HepG2 (cell line): ENCODE measurements around the gene GTF2F2. TPM values are rescaled to one million over a fixed set of nuclear protein-coding genes. Genes with fewer than 3 reads are reported as not detected.

Source experiments
- ATAC-seq: fragments of 200-7000 bp; cut with Tn5 transposase; 3 replicates; pipeline ENCODE4 v1.9.1; 2020; ENCODE audit warnings: mild to moderate bottlenecking, moderate library complexity
- BruUV-seq: library from RNA; stranded (reverse); fragments of 400-500 nt; replicated peaks from 2 replicates; lab custom pipeline; 2021; lab: Mats Ljungman, UMichigan
- CTCF ChIA-PET: fragments of 300-600 bp; formaldehyde crosslinking; extraction: SDS; loops from one replicate; lab custom pipeline; 2021; ENCODE audit warnings: low total read pairs, inconsistent platforms, low intra/inter-chr PET ratio; lab: Yijun Ruan, JAX
- POLR2A ChIA-PET: fragments of 350-600 bp; sonication (Branson Sonifier 250); formaldehyde crosslinking; loops from one replicate; lab custom pipeline; 2020; ENCODE audit warnings: antibody characterized with exemption, inconsistent platforms; lab: Yijun Ruan, JAX
- DNase-seq: peaks from one replicate; pipeline ENCODE4 v3.0.0-alpha.2; 2015; ENCODE audit warnings: low spot score
- FAIRE-seq: peaks from 3 replicates; lab custom pipeline; 2011; peaks lifted over from hg19 to GRCh38; lab: Jason Lieb, UNC
- H2AFZ ChIP-seq: one replicate; pipeline ENCODE4 v1.6.1; 2011; ENCODE audit warnings: low read length, inconsistent platforms
- H3K27ac ChIP-seq: fragments of 300-600 bp; 3 replicates; pipeline ENCODE4 v1.8.0; 2011; ENCODE audit warnings: mixed run types, mild to moderate bottlenecking, mixed read lengths, low read length, inconsistent platforms; ENCODE audit not compliant: insufficient read depth; ENCODE audit errors: extremely low read length
- H3K27me3 ChIP-seq, 2 experiments: fragments of 200-600 bp in 1 of 2; 2 replicates in 1 of 2; 3 replicates in 1 of 2; pipeline versions ENCODE4 v1.6.0 to v1.8.0; 2011; ENCODE audit warnings: low read length in 2 of 2, mild to moderate bottlenecking in 2 of 2, moderate library complexity in 2 of 2, inconsistent platforms in 1 of 2; ENCODE audit not compliant: insufficient read depth in 2 of 2, control insufficient read depth in 1 of 2
- H3K36me3 ChIP-seq, 2 experiments: fragments of 200-600 bp in 1 of 2; replicated peaks in 1 of 2; 2 replicates in 1 of 2; 3 replicates in 1 of 2; pipeline versions ENCODE4 v1.5.1 to v1.8.0; 2011; ENCODE audit warnings: low read length in 2 of 2, inconsistent platforms in 1 of 2; ENCODE audit not compliant: insufficient read depth in 2 of 2, control insufficient read depth in 1 of 2
- H3K4me1 ChIP-seq: 2 replicates; pipeline ENCODE4 v1.5.1; 2012; ENCODE audit warnings: low read length, inconsistent platforms; ENCODE audit not compliant: insufficient read depth
- H3K4me2 ChIP-seq: 2 replicates; pipeline ENCODE4 v1.6.0; 2011; ENCODE audit warnings: low read depth, low read length, inconsistent platforms
- H3K4me3 ChIP-seq, 3 experiments: fragments of 200-600 bp in 1 of 3; sonication (generic), shearing (Covaris generic) in 1 of 3; replicated peaks in 1 of 3; 2 replicates each; pipeline ENCODE4 v1.5.1; 2011 to 2016; ENCODE audit warnings: low read length in 3 of 3, inconsistent platforms in 2 of 3, low read depth in 2 of 3, mild to moderate bottlenecking in 2 of 3, control low read depth in 1 of 3, mixed read lengths in 1 of 3; ENCODE audit not compliant: insufficient read depth in 1 of 3
- H3K79me2 ChIP-seq: one replicate; pipeline ENCODE4 v1.6.1; 2011; ENCODE audit warnings: low read length, inconsistent platforms; ENCODE audit not compliant: insufficient read depth
- H3K9ac ChIP-seq: 2 replicates; pipeline ENCODE4 v1.6.0; 2011; ENCODE audit warnings: mild to moderate bottlenecking, low read depth, low read length, inconsistent platforms; ENCODE audit not compliant: insufficient read depth
- H3K9me3 ChIP-seq: 2 replicates; pipeline ENCODE4 v1.5.1; 2012; ENCODE audit warnings: mild to moderate bottlenecking, low read length
- H4K20me1 ChIP-seq: 2 replicates; pipeline ENCODE4 v1.6.0; 2011; ENCODE audit warnings: inconsistent platforms, mild to moderate bottlenecking, low read length, moderate library complexity; ENCODE audit not compliant: insufficient read depth
- ATM ChIP-seq: fragments of 450-650 bp; IDR thresholded peaks from 2 replicates; pipeline ENCODE4 v1.7.1; 2017; ENCODE audit warnings: mild to moderate bottlenecking, borderline replicate concordance
- ETV6 ChIP-seq: sonication (generic); formaldehyde crosslinking; conservative IDR thresholded peaks from 2 replicates; pipeline ENCODE4 v1.4.0; 2020; ENCODE audit warnings: missing genetic modification reagents
- IKZF1 ChIP-seq: fragments of 450-650 bp; IDR thresholded peaks from 2 replicates; pipeline ENCODE4 v1.7.1; 2016
- NFE2L1 ChIP-seq: sonication (generic); formaldehyde crosslinking; IDR thresholded peaks from 2 replicates; pipeline ENCODE4 v1.4.0; 2020; ENCODE audit warnings: missing genetic modification reagents, mild to moderate bottlenecking, borderline replicate concordance
- PLSCR1 ChIP-seq: sonication (generic); formaldehyde crosslinking; IDR thresholded peaks from 2 replicates; pipeline ENCODE4 v1.5.0; 2020; ENCODE audit warnings: missing genetic modification reagents, mild to moderate bottlenecking, borderline replicate concordance
- RARA ChIP-seq: IDR thresholded peaks from 2 replicates; pipeline ENCODE4 v1.6.1; 2016; ENCODE audit warnings: missing genetic modification reagents, missing compliant biosample characterization
- SALL2 ChIP-seq: sonication (generic); formaldehyde crosslinking; IDR thresholded peaks from 2 replicates; pipeline ENCODE4 v1.8.1; 2023; ENCODE audit warnings: mild to moderate bottlenecking, missing genetic modification reagents, inconsistent platforms
- SRF ChIP-seq: IDR thresholded peaks from 2 replicates; pipeline ENCODE4 v1.6.1; 2011; ENCODE audit warnings: mild to moderate bottlenecking, low read depth, low read length, moderate library complexity
- ZBTB37 ChIP-seq: sonication (generic); formaldehyde crosslinking; IDR thresholded peaks from 2 replicates; pipeline ENCODE4 v1.4.0; 2020; ENCODE audit warnings: mild to moderate bottlenecking, missing genetic modification reagents
- ZEB1 ChIP-seq: IDR thresholded peaks from 2 replicates; pipeline ENCODE4 v1.6.1; 2012; ENCODE audit warnings: mild to moderate bottlenecking, low read depth, inconsistent platforms; ENCODE audit not compliant: insufficient replicate concordance
- ZKSCAN8 ChIP-seq: IDR thresholded peaks from 2 replicates; pipeline ENCODE4 v1.6.1; 2016; ENCODE audit warnings: borderline replicate concordance, missing genetic modification reagents, missing compliant biosample characterization
- ZNF3 ChIP-seq: IDR thresholded peaks from 2 replicates; pipeline ENCODE4 v1.7.0; 2017; ENCODE audit warnings: inconsistent platforms
- WGBS: methylation state at CpG from one replicate; pipeline ENCODE4 v1.1.6; 2017; ENCODE audit warnings: low lambda C conversion rate; 5-methylcytosine and 5-hydroxymethylcytosine counted together
- in situ Hi-C: cut with HindIII; loops from 2 replicates; pipeline ENCODE4 v1.10.0; 2017; ENCODE audit warnings: low pct_unique_long_range_greater_than_20kb; ENCODE audit not compliant: extremely low pct_ligation_motif_present
- intact Hi-C: fragments of 100-400 bp; cut with micrococcal nuclease; formaldehyde crosslinking; loops from one replicate; pipeline ENCODE4 v1.10.0; 2022; ENCODE audit not compliant: unreplicated experiment
- polyA plus RNA-seq, 8 experiments: library from polyadenylated mRNA; depleted of rRNA in 3 of 8; stranded (reverse) in 7 of 8; unstranded in 1 of 8; fragments of >200 nt; fragmentation: Illumina TruSeq in 4 of 8; extraction: Trizol in 4 of 8; gene quantifications; 2 replicates each; pipeline versions ENCODE4 v1.2.1 to v1.2.3, GENCODE V29; 2011 to 2016; ENCODE audit warnings: low read depth in 4 of 8, missing spikeins in 1 of 8, mixed read lengths in 1 of 8; ENCODE audit not compliant: insufficient read depth in 1 of 8
- total RNA-seq, 5 experiments: library from RNA; depleted of rRNA; stranded (reverse); fragments of >200 nt; fragmentation: Illumina TruSeq; extraction: Trizol; gene quantifications; 2 replicates each; pipeline ENCODE4 v1.2.3, GENCODE V29; 2016; ENCODE audit warnings: low read depth in 1 of 5
- TF ChIP-seq, protein P1 (sequence below): sonication (generic); formaldehyde crosslinking; conservative IDR thresholded peaks from 2 replicates; pipeline ENCODE4 v1.4.0; 2020; ENCODE audit warnings: mild to moderate bottlenecking, missing genetic modification reagents, moderate library complexity
- TF ChIP-seq, protein P2 (sequence below): sonication (generic); formaldehyde crosslinking; IDR thresholded peaks from 2 replicates; pipeline ENCODE4 v1.4.0; 2020; ENCODE audit warnings: missing genetic modification reagents

The GTF2F2 gene
- total and polyA plus RNA-seq, 2 of the 13 experiments (the other 11 are each of a cell fraction or from before 2014, with no cell fraction given) = 10.6 to 32.8 TPM

GRCh38 chr13:45255247-45255987 is 135.1 kb downstream of the GTF2F2 start (continued):
- TF ChIP-seq, protein P1, sequence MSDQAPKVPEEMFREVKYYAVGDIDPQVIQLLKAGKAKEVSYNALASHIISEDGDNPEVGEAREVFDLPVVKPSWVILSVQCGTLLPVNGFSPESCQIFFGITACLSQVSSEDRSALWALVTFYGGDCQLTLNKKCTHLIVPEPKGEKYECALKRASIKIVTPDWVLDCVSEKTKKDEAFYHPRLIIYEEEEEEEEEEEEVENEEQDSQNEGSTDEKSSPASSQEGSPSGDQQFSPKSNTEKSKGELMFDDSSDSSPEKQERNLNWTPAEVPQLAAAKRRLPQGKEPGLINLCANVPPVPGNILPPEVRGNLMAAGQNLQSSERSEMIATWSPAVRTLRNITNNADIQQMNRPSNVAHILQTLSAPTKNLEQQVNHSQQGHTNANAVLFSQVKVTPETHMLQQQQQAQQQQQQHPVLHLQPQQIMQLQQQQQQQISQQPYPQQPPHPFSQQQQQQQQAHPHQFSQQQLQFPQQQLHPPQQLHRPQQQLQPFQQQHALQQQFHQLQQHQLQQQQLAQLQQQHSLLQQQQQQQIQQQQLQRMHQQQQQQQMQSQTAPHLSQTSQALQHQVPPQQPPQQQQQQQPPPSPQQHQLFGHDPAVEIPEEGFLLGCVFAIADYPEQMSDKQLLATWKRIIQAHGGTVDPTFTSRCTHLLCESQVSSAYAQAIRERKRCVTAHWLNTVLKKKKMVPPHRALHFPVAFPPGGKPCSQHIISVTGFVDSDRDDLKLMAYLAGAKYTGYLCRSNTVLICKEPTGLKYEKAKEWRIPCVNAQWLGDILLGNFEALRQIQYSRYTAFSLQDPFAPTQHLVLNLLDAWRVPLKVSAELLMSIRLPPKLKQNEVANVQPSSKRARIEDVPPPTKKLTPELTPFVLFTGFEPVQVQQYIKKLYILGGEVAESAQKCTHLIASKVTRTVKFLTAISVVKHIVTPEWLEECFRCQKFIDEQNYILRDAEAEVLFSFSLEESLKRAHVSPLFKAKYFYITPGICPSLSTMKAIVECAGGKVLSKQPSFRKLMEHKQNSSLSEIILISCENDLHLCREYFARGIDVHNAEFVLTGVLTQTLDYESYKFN (CRISPR knock-in tag) = peak; percentile 42; the same call in 1 of the 2 replicates
- 0 out of 2 replicates have a peak, but pooled peaks have one; percentile 9 for TF ChIP-seq RARA (CRISPR knock-in tag)

GRCh38 chr13:45256254-45256653 is 135.9 kb downstream of the GTF2F2 start:
- H3K4me1 ChIP-seq = peaks cover 44% of the 10 kb centered on the region
- no peak for DNase-seq
- FAIRE-seq = no peak
- ATAC-seq = no peak
- TF ChIP-seq IKZF1 (no peak), SALL2 (no peak), NFE2L1 (CRISPR knock-in tag) (no peak), ZBTB37 (CRISPR knock-in tag) (no peak), ZNF3 (no peak), PLSCR1 (CRISPR knock-in tag) (no peak), ZEB1 (no peak), ATM (no peak), SRF (no peak), ETV6 (CRISPR knock-in tag) (no peak), ZKSCAN8 (CRISPR knock-in tag) (no peak)
- TF ChIP-seq, protein P2, sequence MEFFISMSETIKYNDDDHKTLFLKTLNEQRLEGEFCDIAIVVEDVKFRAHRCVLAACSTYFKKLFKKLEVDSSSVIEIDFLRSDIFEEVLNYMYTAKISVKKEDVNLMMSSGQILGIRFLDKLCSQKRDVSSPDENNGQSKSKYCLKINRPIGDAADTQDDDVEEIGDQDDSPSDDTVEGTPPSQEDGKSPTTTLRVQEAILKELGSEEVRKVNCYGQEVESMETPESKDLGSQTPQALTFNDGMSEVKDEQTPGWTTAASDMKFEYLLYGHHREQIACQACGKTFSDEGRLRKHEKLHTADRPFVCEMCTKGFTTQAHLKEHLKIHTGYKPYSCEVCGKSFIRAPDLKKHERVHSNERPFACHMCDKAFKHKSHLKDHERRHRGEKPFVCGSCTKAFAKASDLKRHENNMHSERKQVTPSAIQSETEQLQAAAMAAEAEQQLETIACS (CRISPR knock-in tag) = no peak
- intact Hi-C loops = no loop called here
- in situ Hi-C loops = no loop called here
- no peak overlapping the region for H3K4me3 ChIP-seq
- H3K9me3 ChIP-seq = no peaks in the 10 kb centered on the region
- WGBS = 100% methylated on average over 1 of the region's 1 CpG
- H3K36me3 ChIP-seq = 0 out of 5 replicates have a peak, but pooled peaks cover 0 to 6% of the 10 kb centered on the region in 2 experiments
- ChIA-PET POLR2A (no interaction called here), CTCF (no interaction called here)
- no peak overlapping the region for H2AFZ ChIP-seq
- H3K79me2 ChIP-seq = no peaks in the 10 kb centered on the region
- H3K27ac ChIP-seq = peak overlapping the region; percentile 43
- no peak overlapping the region for H3K9ac ChIP-seq
- no peaks in the 10 kb centered on the region for H4K20me1 ChIP-seq
- BruUV-seq = TSS peak; percentile 27
- H3K4me2 ChIP-seq = no peak overlapping the region
- no peaks in the 10 kb centered on the region for H3K27me3 ChIP-seq
